SKM-1 treated with dmso at 0.1 percent for 144 hours (cell line): ENCODE measurements around the gene DAP.
A peak's percentile ranks its signal among the peaks of the same experiment; 100 is the strongest.

Experiments
- DNase-seq: peaks from one replicate; lab custom pipeline; 2025; ENCODE audit not compliant: unreplicated experiment; lab: John Stamatoyannopoulos, UW

Gene DAP

GRCh38 chr5:10761933-10762775 is 1.1 kb upstream of the DAP start:
- peak; percentile 93 for DNase-seq

GRCh38 chr5:10760921-10761184 is 181 bp downstream of the DAP start:
- DNase-seq: no peak

GRCh38 chr5:10760096-10760920 is 726 bp downstream of the DAP start:
- DNase-seq: peak; percentile 42

DNA sequence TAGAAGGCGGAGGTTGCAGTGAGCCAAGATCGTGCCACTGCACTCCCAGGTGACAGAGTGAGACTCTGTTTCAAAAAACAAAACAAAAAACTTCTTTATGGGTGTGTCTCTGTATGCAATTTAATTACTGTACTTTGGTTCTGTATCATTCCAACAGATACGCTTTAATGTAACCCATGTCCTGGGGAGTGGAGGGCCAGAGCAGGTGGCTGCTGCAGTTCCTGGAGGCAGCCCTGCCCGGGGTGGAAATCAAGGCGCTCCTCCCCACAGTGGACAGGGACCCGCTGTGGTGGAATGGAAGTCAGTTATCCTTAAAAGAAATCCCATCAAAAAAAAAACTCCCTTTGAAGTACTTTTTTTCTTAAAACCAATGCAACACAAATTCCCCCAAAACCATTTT is 1.9 kb downstream of the DAP start:
- no peak for DNase-seq

DNA sequence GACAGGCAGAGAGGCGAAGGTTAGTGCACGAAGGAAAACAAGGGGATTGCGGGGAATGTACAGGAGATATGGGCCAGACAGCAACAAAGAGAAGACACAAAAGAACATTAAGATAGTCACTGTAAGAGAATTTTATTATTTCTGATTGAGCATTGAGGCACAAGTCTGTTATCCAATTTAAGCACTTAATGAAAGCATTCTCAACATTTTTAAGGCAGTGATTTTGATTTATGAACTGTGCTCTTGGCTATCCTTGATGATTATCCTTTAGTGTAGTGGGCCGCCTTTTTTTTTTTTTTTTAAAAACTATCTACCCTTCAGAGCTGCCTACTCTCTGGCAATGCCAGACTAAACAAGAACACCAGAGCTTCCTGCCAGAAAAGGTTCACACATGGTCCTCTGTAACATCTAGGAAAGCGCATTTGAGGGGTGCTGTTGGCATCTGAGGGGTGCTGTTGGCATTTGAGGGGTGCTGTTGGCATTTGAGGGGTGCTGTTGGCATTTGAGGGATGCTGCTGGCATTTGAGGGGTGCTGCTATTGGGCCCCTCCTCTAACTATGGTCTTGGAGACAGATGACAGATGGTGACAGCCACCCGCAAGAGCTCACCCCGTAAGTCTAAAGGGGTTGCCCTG is 3.0 kb downstream of the DAP start:
- DNase-seq: no peak

- no peak for DNase-seq
Measured at GRCh38 chr5:10757043-10757442, 4.0 kb downstream of the DAP start.

- no peak for DNase-seq
Measured at GRCh38 chr5:10756549-10756948, 4.5 kb downstream of the DAP start.

DNA sequence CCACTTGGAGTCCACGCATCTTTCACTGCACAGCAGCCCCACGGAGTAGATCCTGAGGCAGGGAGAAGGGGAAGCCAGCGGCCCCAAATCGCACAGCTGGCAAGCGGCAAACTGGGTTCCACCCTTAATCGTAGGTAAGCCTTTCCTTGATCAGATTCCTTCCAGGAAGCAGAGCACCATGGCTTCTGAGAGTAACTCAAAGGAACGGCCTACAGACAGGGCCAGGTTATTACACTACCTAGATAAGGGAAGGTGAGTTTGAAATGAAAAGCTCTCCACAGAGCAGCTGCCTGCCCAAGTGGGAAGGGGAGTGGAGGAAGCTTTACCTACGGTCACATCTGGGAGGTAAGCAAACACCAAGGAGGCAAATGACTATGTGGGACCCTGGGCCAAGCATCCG is 7.9 kb downstream of the DAP start:
- no peak for DNase-seq

DNA sequence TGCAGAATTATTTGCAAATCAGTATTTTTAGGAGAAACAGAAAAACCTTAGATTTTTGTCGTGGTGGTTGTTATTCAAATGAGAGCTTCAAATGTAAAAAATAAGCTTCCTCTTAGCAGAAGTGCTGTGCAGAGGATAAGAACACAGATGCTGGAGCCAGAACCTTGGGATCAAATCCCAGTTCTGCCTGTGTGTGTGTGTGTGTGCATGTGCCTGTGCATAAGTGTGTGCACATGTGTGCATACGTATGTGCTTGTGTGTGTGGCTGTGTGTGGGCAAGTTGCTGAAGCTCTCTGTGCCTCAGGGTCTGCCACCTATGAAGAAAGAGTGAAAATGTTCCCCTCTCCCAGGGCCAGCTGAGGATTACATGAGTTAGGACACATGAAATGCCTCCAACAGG is 8.6 kb downstream of the DAP start:
- DNase-seq: no peak

DNA sequence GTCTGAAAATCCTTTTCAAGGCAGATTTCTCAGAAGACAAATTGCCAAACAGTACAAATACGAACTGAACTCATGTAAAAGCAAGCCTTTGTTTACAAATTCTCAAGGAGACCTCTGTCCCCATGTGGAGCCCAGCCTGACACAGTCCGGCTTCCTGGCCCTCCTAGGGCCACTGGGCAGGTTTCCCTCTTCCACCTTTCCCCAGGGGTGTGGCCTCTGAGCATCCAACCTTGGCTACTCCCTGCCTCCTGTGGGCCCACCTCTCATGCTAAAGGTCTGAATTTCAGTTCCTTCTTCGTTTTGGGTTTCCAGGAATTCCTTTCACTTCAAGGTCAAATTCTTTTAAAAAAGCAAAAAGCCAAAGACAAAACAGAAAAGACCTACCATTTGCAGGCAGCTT is 10.1 kb downstream of the DAP start:
- no peak for DNase-seq

DNA sequence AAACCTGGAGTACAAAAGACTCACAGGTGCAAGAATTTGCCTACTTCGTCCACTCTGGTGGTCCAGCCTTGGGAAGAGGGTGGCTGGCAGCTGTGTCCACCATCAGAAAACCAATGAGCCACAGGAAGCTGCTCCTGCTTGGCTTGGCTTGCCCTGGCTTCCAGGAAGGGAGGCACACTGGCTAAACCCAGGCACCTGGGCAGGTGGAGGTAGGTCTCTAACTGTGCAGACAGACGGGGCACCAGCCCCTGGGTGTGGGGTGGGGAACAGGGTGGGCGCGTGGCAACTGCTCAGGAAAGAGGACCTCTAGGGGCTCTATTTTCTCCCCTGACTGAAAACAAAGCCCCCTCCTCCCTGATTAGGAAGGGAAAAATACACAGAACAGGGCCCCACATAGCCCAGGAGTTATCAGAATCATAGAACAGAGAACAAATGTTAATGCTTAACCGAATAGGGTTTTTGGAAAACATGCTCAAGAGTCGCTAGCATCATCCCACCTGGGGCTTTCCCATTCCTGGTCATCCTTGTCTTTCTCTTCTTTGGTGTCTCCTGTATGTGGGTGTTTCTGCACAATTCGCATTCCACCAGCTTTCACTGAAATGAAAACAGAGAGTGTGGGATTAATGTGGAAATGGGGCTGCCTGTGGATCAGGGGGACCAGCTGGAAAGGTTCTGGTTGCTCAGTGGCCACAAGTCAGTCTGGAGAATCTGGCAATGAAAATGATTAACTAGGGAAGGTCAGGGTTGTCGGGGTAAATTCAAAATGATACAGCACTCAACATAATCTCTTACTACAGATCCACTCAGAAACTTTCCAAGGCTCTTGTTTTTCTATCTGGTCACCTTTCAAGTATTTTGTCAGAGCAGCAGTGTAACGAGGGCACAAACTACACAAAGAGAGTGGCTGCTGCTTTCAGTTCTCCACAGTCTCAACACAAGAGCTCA is 13.1 kb downstream of the DAP start:
- DNase-seq: no peak

DNA sequence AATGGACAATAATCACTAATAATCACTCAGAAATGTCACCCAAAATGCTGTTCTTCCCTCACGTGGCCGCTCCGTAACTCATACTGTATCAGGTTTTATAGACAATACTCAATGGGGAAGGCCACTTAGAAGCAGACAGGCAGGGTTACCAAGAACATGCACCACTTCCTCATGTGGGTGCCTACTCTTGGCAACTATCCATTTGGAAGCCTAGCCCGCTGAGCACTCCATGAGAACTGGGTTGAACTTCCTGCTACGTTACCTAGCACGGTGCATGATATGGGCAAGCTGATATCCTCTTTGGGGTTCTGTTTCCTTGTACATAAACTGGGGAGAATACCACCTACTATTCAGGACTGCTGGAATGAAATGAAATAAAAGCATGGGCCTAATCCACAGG is 14.3 kb downstream of the DAP start:
- no peak for DNase-seq

DNA sequence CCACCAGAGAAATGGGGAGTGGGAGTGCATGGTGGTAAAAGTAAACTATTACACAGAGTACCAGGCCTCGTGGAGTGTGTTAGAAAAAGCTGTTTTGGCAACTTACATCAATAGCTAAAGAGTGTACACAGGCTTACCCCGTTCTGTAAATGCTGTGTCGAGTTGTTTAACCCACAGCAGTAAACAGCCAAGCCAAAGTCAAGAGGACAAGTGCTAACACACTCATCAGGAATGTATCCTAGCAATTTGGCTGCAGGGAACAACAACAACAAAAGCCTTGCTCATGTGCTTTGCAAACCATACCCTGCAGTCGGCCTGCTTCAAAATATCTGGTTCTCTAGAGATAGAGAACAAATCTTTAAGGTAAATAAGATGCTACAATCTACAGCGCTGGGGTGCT is 15.9 kb downstream of the DAP start:
- DNase-seq: no peak

GRCh38 chr5:10744681-10745080 is 16.4 kb downstream of the DAP start:
- DNase-seq: no peak

- no peak for DNase-seq
Measured at GRCh38 chr5:10743951-10744350, 17.1 kb downstream of the DAP start.

- DNase-seq: no peak
Measured at GRCh38 chr5:10743526-10743925, 17.5 kb downstream of the DAP start.

GRCh38 chr5:10741661-10742060 is 19.4 kb downstream of the DAP start:
- DNase-seq: no peak

GRCh38 chr5:10740384-10740783 is 20.6 kb downstream of the DAP start:
- no peak for DNase-seq

- DNase-seq: no peak
Measured at GRCh38 chr5:10737880-10738279, 23.2 kb downstream of the DAP start.

GRCh38 chr5:10736808-10737207 is 24.2 kb downstream of the DAP start:
- DNase-seq: no peak

DNA sequence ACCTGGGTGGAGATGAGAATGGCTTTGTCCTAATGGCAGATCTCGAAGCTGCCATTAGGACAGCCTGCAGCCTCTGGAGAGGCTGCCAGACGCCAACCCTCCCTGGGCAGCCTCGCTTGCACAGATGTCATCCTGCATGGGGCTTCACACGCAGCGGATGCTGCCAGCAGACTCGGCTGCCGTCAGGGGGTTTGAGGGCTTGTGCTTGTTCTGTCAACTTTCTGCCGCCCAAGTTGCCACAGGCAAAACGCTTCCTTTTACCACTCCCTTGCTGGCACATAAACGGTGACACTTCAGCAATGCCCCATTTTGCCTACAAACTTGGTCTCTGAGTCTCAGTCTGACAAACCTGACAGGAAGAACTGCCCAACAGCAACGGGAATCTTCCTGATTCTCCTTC is 24.7 kb downstream of the DAP start:
- DNase-seq: no peak
